ENCODE data around the gene FOXL3. TPM values are rescaled to one million over a fixed set of nuclear protein-coding genes. Genes with fewer than 3 reads are reported as not detected.

Gene FOXL3
- total RNA-seq, 1 experiment from 2014 or later, result not detected

DNA sequence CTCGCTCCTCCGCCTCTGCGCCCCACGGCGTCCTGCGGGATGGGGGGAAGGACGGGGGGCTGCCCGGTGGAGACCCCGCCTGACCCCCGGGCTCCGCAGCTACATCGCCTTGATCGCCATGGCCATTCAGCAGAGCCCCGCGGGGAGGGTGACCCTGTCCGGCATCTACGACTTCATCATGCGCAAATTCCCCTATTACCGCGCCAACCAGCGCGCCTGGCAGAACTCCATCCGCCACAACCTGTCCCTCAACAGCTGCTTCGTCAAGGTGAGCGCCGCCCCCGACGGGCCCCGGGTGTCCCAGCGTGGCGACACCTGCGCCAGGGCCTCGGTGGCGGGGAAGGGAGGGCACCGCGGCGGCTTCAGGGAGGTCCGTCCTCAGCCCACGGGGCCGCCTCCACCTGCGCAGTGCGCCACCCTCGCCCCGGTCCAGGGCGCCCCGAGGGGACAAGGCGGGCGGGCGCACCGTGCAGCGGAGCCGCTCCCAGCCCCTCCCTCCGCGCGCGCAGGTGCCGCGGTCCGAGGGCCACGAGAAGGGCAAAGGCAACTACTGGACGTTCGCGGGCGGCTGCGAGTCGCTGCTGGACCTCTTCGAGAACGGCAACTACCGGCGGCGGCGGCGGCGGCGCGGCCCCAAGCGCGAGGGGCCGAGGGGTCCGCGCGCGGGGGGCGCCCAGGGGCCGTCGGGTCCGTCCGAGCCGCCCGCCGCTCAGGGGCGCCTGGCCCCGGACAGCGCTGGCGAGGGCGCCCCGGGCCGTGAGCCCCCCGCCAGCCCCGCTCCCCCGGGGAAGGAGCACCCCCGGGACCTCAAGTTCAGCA lies 793 bp downstream of the FOXL3 start:
- Histone ChIP-seq H3K27me3 (ENCODE audit: insufficient read depth, low read depth) (peaks cover 68% of the 10 kb centered on the region), H3K27ac (no peak overlapping the region), H3K4me1 (replicated peaks; ENCODE audit: insufficient read depth) (no peaks in the 10 kb centered on the region), H3K4me3 (no peak overlapping the region), H4K20me1 (ENCODE audit: insufficient read depth) (no peaks in the 10 kb centered on the region), H3K36me3 (ENCODE audit: low read depth) (no peaks in the 10 kb centered on the region), H3K79me2 (ENCODE audit: low read depth) (no peaks in the 10 kb centered on the region), H2AFZ (no peak overlapping the region), H3K4me2 (no peak overlapping the region), H3K9me2 (ENCODE audit: insufficient read depth) (no peaks in the 10 kb centered on the region), H3F3A (ENCODE audit: insufficient read depth, low read depth) (no peaks in the 10 kb centered on the region), H3K9me3 (ENCODE audit: insufficient read depth, low read depth) (no peaks in the 10 kb centered on the region)
- CTCF ChIA-PET, result interaction anchor here (0.6 kb wide), 1 partner anchor 195 kb away, joined by 5 read pairs; no protein-coding TSS in a partner anchor
- no peak for DNase-seq
- no peak for TF ChIP-seq CTCF (conservative IDR thresholded peaks at IDR 0.05)
- TF ChIP-seq EZH2 (IDR thresholded peaks at IDR 0.05; ENCODE audit: low read depth), result no peak
- BruUV-seq (replicated peaks), result no TSS peak
- intact Hi-C loops (cut with micrococcal nuclease; ENCODE audit: unreplicated experiment), result no loop called here
- POLR2A ChIA-PET (ENCODE audit: unreplicated experiment), result no interaction called here

DNA sequence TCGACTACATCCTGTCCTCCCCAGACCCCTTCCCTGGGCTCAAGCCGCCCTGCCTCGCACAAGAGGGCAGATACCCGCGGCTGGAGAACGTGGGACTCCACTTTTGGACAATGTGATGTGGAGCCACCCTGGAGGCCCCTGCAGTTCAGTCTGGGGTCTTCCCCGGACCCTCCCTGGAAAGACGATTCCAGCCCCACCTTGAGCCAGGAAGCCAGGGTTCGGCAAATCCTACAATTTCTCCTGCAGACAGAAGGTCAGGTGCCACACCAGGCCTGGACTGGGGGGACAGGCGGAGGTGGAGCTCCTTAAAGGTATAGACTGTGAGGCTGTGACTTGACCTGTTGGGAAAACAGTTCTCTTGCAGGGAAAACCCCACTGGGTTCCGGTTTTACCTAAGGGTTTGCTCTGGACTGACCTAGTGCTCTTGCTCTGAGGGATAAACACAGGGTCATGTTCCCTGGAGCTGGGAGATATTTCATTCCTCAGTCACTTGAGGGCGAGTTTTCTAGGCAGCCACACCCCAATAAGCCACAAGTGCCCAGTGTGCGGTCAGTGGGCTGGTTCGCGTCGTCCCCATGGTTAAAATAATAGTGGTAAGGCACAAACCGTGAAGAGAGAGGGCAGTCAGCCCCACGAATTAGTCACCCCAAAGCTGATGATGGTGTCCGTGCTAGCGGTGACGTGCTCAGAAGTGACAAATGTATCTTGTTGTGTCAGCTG lies 1.6 kb downstream of the FOXL3 start:
- Histone ChIP-seq H3K9me3 (ENCODE audit: insufficient read depth, low read depth) (no peaks in the 10 kb centered on the region), H3K4me3 (no peak overlapping the region), H2AFZ (no peak overlapping the region), H3K36me3 (ENCODE audit: low read depth) (no peaks in the 10 kb centered on the region), H4K20me1 (ENCODE audit: insufficient read depth) (no peaks in the 10 kb centered on the region), H3K27ac (no peak overlapping the region), H3K4me1 (replicated peaks; ENCODE audit: insufficient read depth) (no peaks in the 10 kb centered on the region), H3K27me3 (ENCODE audit: insufficient read depth, low read depth) (peaks cover 60% of the 10 kb centered on the region), H3K79me2 (ENCODE audit: low read depth) (no peaks in the 10 kb centered on the region), H3F3A (ENCODE audit: insufficient read depth, low read depth) (no peaks in the 10 kb centered on the region), H3K4me2 (no peak overlapping the region), H3K9me2 (ENCODE audit: insufficient read depth) (no peaks in the 10 kb centered on the region)
- no peak for TF ChIP-seq EZH2 (IDR thresholded peaks at IDR 0.05; ENCODE audit: low read depth)
- TF ChIP-seq CTCF (conservative IDR thresholded peaks at IDR 0.05), result no peak
- CTCF ChIA-PET, result interaction anchor here (0.6 kb wide), 1 partner anchor 221 kb away, joined by 6 read pairs; no protein-coding TSS in a partner anchor
- POLR2A ChIA-PET (ENCODE audit: unreplicated experiment), result no interaction called here
- no TSS peak for BruUV-seq (replicated peaks)
- peak; percentile 39 to 59 for DNase-seq
- intact Hi-C loops (cut with micrococcal nuclease; ENCODE audit: unreplicated experiment), result no loop called here

GRCh38 chr7:292226-292625 lies 2.3 kb downstream of the FOXL3 start:
- intact Hi-C loops (cut with micrococcal nuclease; ENCODE audit: unreplicated experiment), result no loop called here
- Histone ChIP-seq H3K79me2 (ENCODE audit: low read depth) (no peaks in the 10 kb centered on the region), H4K20me1 (ENCODE audit: insufficient read depth) (no peaks in the 10 kb centered on the region), H3K4me1 (replicated peaks; ENCODE audit: insufficient read depth) (no peaks in the 10 kb centered on the region), H3K27me3 (ENCODE audit: insufficient read depth, low read depth) (peaks cover 55% of the 10 kb centered on the region), H3K4me3 (no peak overlapping the region), H3K36me3 (ENCODE audit: low read depth) (no peaks in the 10 kb centered on the region), H2AFZ (no peak overlapping the region), H3K27ac (no peak overlapping the region), H3K4me2 (no peak overlapping the region), H3K9me3 (ENCODE audit: insufficient read depth, low read depth) (no peaks in the 10 kb centered on the region), H3F3A (ENCODE audit: insufficient read depth, low read depth) (no peaks in the 10 kb centered on the region), H3K9me2 (ENCODE audit: insufficient read depth) (no peaks in the 10 kb centered on the region)
- ChIA-PET POLR2A (ENCODE audit: unreplicated experiment) (no interaction called here), CTCF (no interaction called here)
- DNase-seq, result no peak
- no TSS peak for BruUV-seq (replicated peaks)
- no peak for TF ChIP-seq CTCF (conservative IDR thresholded peaks at IDR 0.05)
- TF ChIP-seq EZH2 (IDR thresholded peaks at IDR 0.05; ENCODE audit: low read depth), result no peak

Data from PC-9 (cell line).